LNCaP clone FGC (cell line): Measurements from ENCODE around the gene CDC42EP3.

Source experiments
- DNase-seq: peaks from one replicate; pipeline ENCODE4 v3.0.0-alpha.2; 2011; ENCODE audit warnings: low read depth
- H3K4me3 ChIP-seq: 2 replicates; pipeline ENCODE4 v1.5.1; 2011; ENCODE audit warnings: mild to moderate bottlenecking, low read depth, low read length, control low read depth
- TF ChIP-seq, protein P1 (sequence below): IDR thresholded peaks from 2 replicates; pipeline ENCODE4 v1.5.1; 2012; ENCODE audit warnings: mild to moderate bottlenecking; ENCODE audit not compliant: control insufficient read depth, insufficient read depth; ENCODE audit errors: extremely low read depth

CDC42EP3 gene

GRCh38 chr2:37633234-37633633, 38.2 kb downstream of the CDC42EP3 start:
- TF ChIP-seq, protein P1, sequence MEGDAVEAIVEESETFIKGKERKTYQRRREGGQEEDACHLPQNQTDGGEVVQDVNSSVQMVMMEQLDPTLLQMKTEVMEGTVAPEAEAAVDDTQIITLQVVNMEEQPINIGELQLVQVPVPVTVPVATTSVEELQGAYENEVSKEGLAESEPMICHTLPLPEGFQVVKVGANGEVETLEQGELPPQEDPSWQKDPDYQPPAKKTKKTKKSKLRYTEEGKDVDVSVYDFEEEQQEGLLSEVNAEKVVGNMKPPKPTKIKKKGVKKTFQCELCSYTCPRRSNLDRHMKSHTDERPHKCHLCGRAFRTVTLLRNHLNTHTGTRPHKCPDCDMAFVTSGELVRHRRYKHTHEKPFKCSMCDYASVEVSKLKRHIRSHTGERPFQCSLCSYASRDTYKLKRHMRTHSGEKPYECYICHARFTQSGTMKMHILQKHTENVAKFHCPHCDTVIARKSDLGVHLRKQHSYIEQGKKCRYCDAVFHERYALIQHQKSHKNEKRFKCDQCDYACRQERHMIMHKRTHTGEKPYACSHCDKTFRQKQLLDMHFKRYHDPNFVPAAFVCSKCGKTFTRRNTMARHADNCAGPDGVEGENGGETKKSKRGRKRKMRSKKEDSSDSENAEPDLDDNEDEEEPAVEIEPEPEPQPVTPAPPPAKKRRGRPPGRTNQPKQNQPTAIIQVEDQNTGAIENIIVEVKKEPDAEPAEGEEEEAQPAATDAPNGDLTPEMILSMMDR, result no peak
- no peak for DNase-seq
- H3K4me3 ChIP-seq, result no peak overlapping the region

GRCh38 chr2:37632310-37632709, 39.1 kb downstream of the CDC42EP3 start:
- H3K4me3 ChIP-seq, result no peak overlapping the region
- no peak for DNase-seq
- TF ChIP-seq, protein P1, result no peak

GRCh38 chr2:37631698-37632097, 39.7 kb downstream of the CDC42EP3 start:
- no peak for DNase-seq

DNA sequence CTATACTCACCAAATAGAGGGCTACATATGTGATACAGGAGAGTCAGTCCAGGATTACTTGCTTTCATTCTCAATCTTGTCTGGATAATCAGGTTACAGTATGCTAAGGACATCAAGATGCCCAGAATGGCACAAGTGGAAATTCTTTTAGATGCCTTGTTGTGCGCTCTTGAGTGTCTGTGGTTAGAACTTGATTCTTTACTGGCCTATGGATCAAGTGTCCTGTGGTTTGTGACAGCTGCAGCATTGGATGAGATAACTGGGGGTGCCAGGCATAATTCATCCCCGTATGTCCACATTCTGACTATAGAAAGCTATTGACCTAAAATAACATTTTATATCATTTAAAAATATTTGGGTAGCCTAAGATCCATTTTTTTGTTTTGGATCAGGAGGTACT, 40.1 kb downstream of the CDC42EP3 start:
- TF ChIP-seq, protein P1, result no peak
- no peak overlapping the region for H3K4me3 ChIP-seq
- DNase-seq, result no peak

More at GRCh38 chr2:37631698-37632097, 39.7 kb downstream of the CDC42EP3 start:
- H3K4me3 ChIP-seq, result no peak overlapping the region
- TF ChIP-seq, protein P1, result no peak

DNA sequence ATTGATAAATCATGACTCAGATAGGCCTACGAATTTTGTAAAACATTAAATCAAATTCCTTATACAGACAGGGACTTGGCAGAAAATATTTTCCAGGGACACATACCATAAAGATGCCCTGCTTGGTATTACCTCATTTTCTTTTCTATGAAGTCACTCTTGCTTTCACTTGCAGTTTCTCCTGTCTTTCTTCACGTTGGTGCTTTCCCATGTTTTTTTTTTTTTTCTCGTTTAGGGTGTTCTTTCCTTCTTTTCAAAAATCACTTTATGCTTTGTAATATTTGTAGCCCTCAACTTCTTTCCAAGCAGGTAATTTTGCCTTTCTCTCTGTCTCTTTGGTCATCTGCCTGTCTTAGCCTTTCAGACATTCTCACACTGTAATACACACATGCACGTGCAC, 40.7 kb downstream of the CDC42EP3 start:
- H3K4me3 ChIP-seq, result no peak overlapping the region
- TF ChIP-seq, protein P1, result no peak
- DNase-seq, result no peak

DNA sequence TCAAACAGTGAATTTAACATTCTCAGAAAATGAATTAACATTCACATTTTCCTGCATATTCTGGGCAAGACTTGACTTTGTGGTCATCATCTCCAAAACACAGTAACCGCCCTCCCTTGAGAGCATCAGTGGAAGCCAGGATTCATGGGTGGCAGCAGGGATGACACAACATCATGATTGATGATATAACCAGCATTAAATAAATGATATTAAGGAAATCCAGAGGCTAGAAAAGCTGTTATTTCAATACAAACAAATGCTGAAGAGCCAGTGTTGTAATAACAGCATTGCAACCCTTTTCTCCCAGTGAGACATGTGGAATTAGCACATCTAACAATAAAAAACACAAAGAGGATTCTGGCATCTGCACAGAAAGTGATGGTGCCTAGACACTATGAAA, 41.1 kb downstream of the CDC42EP3 start:
- DNase-seq, result no peak

GRCh38 chr2:37629529-37629928, 41.9 kb downstream of the CDC42EP3 start:
- TF ChIP-seq, protein P1, result no peak
- DNase-seq, result no peak
- H3K4me3 ChIP-seq, result no peak overlapping the region

More for the DNA sequence above, 41.1 kb downstream of the CDC42EP3 start:
- TF ChIP-seq, protein P1, result no peak
- H3K4me3 ChIP-seq, result no peak overlapping the region
